ENCODE data around the gene ASH1L. TPM values are rescaled to one million over a fixed set of nuclear protein-coding genes. Genes with fewer than 3 reads are reported as not detected.

ASH1L gene
- total and polyA plus RNA-seq, 2 donors (not counting 3 experiments of a cell fraction or from before 2014, with no cell fraction given): 11.6 to 29.2 TPM

DNA sequence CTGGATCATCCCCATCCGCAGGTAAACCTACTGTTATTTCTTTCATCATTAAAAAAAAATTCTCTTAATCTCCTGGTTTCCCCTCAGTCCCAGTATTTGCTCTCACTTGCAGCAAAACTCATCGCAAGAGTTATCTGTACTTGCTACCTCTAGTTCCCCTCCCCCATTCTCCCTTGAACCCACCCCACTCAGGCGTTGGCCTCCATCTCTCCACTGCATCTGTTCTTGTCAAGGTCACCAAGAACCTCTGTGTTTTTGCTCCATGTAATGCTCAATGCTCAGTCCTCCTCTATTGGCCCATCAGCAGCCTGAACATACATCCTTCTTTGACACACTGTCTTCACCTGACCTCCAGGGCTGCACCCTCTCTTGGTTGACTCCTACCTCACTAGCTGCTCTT lies 265.9 kb downstream of the ASH1L start:
- peaks cover 36 to 40% of the 10 kb centered on the region in 2 experiments for H3K27me3 ChIP-seq (ENCODE audit: control insufficient read depth in 2 of 2, insufficient read depth in 2 of 2, low read length in 2 of 2)
- intact Hi-C loops (cut with micrococcal nuclease): no loop called here
- no peak overlapping the region for H3K4me3 ChIP-seq (replicated peaks in 1 of 3; ENCODE audit: insufficient read depth in 1 of 3, low read depth in 1 of 3, low read length in 3 of 3)
- no peaks in the 10 kb centered on the region for H3K79me2 ChIP-seq (ENCODE audit: control insufficient read depth, insufficient read depth, low read length)
- FAIRE-seq (no peak), DNase-seq (ENCODE audit: low read depth, low spot score) (no peak)
- TF ChIP-seq, protein P1, sequence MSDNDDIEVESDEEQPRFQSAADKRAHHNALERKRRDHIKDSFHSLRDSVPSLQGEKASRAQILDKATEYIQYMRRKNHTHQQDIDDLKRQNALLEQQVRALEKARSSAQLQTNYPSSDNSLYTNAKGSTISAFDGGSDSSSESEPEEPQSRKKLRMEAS (IDR thresholded peaks at IDR 0.05; ENCODE audit: insufficient read depth, insufficient read length): no peak
- TF ChIP-seq FOS (IDR thresholded peaks at IDR 0.05; ENCODE audit: borderline replicate concordance, insufficient read depth, low read length) (no peak), POLR2AphosphoS5 (IDR thresholded peaks at IDR 0.05; ENCODE audit: insufficient read depth, low read depth, low read length) (no peak), POLR2A (IDR thresholded peaks at IDR 0.05; ENCODE audit: low read depth, low read length) (no peak), MYC (IDR thresholded peaks at IDR 0.05; ENCODE audit: low read depth, low read length) (no peak), EZH2 (IDR thresholded peaks at IDR 0.05; ENCODE audit: borderline replicate concordance, low read depth, low read length, severe bottlenecking) (no peak), GATA2 (IDR thresholded peaks at IDR 0.05; ENCODE audit: insufficient read depth, insufficient read length, low read depth, low read length) (no peak), JUN (IDR thresholded peaks at IDR 0.05; ENCODE audit: borderline replicate concordance, insufficient read depth, insufficient read length, low read depth) (no peak)
- TF ChIP-seq, protein P2, sequence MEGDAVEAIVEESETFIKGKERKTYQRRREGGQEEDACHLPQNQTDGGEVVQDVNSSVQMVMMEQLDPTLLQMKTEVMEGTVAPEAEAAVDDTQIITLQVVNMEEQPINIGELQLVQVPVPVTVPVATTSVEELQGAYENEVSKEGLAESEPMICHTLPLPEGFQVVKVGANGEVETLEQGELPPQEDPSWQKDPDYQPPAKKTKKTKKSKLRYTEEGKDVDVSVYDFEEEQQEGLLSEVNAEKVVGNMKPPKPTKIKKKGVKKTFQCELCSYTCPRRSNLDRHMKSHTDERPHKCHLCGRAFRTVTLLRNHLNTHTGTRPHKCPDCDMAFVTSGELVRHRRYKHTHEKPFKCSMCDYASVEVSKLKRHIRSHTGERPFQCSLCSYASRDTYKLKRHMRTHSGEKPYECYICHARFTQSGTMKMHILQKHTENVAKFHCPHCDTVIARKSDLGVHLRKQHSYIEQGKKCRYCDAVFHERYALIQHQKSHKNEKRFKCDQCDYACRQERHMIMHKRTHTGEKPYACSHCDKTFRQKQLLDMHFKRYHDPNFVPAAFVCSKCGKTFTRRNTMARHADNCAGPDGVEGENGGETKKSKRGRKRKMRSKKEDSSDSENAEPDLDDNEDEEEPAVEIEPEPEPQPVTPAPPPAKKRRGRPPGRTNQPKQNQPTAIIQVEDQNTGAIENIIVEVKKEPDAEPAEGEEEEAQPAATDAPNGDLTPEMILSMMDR (IDR thresholded peaks at IDR 0.05; ENCODE audit: extremely low read depth in 1 of 2, insufficient read depth in 1 of 2, low read depth in 1 of 2, low read length in 2 of 2): no peak
- no peaks in the 10 kb centered on the region for H3K36me3 ChIP-seq (ENCODE audit: control insufficient read depth in 2 of 2, extremely low read depth in 1 of 2, insufficient read depth in 2 of 2, low read length in 2 of 2)
- H3K9me1 ChIP-seq (replicated peaks; ENCODE audit: control insufficient read depth, extremely low read depth, insufficient read depth, low read length): no peaks in the 10 kb centered on the region
- ChIA-PET POLR2A (no interaction called here), CTCF (interaction anchor here (0.5 kb wide), 1 partner anchor 19 kb away, joined by 3 read pairs; no protein-coding TSS in a partner anchor)
- dilution Hi-C loops (cut with MboI; ENCODE audit: extremely low pct_ligation_motif_present, low sequenced_read_pairs): no loop called here
- no peaks in the 10 kb centered on the region for H3K9me3 ChIP-seq (replicated peaks; ENCODE audit: control insufficient read depth, insufficient read depth, low read length)
- H3K4me2 ChIP-seq (ENCODE audit: insufficient read depth, low read length): no peak overlapping the region
- no peak overlapping the region for H2AFZ ChIP-seq (ENCODE audit: low read depth, low read length)
- no peaks in the 10 kb centered on the region for H4K20me1 ChIP-seq (replicated peaks; ENCODE audit: control insufficient read depth, extremely low read depth, insufficient read depth, low read length)
- no peaks in the 10 kb centered on the region for H3K4me1 ChIP-seq (ENCODE audit: control insufficient read depth, extremely low read depth, insufficient read depth, low read length)
- H3K9ac ChIP-seq (replicated peaks; ENCODE audit: extremely low read depth, insufficient read depth, low read length): no peak overlapping the region
- no TSS peak for BruUV-seq (replicated peaks)
- H3K27ac ChIP-seq (ENCODE audit: insufficient read depth, low read depth, low read length): no peak overlapping the region

Measured in endothelial cell of umbilical vein (primary cell).